Measurements from ENCODE around the gene PLCB4.

PLCB4 gene

DNA sequence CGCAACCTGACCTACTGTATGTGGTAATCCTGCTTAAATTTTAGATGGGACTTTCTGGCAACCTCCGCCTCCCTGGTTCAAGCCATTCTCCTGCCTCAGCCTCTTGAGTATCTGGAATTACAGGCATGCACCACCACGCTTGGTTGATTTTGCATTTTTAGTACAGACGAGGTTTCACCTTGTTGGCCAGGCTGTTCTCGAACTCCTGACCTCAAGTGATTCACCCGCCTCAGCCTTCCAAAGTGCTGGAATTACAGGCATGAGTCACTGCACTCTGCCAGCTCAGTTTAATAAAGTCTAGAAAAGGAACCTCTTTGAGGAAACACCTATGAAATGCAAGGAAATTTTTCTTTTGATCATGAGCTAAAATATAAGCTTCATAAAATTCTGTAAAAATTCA, 9.0 kb upstream of the PLCB4 start:
- in situ Hi-C loops (cut with HindIII; ENCODE audit: low sequenced_read_pairs) = no loop called here

DNA sequence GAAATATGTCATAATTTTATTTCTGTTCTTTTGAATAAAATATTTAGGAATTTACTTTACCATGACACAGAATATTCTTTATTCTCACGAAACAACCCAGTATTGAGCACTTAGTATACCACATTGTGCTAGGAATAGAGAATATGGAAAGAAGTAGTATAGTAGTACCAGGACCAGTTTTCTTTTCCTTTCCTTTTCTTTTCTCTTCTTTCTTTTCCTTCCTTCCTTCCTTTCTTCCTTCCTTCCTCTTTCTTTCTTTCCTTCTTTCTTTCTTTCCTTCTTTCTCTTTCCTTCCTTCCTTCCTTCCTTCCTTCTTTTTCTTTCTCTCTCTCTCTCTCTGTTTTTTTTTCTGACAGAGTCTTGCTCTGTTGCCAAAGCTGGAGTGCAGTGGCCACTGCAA, 7.5 kb upstream of the PLCB4 start:
- in situ Hi-C loops (cut with HindIII; ENCODE audit: low sequenced_read_pairs) = no loop called here

DNA sequence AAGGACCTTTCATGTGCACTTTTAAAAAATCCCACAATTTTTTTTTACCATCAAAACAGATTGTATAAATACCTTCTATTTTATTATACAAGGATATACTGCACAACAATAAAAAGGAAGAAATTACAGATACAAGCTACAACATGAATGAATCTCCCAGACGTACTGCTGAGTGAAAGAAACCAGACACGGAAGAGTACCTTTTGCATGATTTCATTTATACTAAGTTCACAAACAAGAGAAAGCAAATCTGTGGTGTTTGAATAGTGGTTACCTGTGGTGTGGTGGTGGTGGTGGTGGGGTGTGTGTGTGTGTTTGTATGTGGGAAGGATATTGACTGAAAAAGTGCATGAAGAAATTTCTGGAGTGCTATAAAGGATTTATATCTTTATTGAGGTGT, 6.8 kb upstream of the PLCB4 start:
- in situ Hi-C loops (cut with HindIII; ENCODE audit: low sequenced_read_pairs) = no loop called here

DNA sequence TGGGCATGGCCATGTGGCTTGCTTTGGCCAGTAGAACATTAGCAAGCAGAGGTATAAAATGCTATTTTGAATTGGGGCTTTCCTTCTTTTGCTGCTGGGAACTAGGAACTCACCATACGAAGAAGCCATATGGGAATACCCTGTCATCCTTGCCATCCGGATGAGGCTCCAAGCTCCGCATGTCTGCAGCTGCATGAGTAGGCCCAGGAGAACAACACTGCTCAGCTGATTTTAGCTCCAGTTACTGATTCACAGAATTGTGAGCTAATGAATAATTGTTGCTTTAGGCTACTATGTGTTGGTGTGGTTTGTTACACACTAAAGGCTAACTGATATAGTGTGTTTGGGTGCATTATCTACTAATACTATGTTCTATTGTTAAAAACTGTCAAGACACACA, 2.7 kb upstream of the PLCB4 start:
- in situ Hi-C loops (cut with HindIII; ENCODE audit: low sequenced_read_pairs) = no loop called here

DNA sequence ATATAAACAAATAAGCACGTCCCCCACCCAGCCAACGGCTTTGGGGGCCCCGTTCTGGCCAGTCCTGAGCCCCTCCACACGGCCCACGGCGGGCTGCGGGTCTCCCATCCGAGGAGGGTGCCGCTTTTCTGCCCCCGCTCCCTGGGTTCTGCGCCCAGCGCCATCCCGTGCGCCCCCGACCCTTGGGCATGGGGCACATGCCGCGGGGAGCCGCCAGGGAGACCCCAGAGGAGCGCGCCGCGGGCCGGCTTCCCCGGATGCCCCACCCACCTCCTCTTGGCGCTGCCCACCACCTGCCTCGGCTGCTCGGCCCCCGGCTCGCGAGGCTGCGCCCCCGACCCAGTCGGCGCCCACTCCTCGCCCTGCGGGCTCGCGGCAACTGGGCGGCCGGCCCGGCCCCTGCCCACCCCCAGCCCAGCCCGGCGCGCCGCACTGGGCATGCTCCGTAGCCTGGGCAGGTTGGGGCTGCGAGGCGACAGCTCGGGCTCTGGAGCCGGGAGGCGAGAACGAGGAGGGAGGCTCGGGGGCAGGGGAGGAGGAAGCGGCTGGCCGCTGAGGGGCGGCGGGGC, 570 bp upstream of the PLCB4 start:
- in situ Hi-C loops (cut with HindIII; ENCODE audit: low sequenced_read_pairs) = no loop called here

DNA sequence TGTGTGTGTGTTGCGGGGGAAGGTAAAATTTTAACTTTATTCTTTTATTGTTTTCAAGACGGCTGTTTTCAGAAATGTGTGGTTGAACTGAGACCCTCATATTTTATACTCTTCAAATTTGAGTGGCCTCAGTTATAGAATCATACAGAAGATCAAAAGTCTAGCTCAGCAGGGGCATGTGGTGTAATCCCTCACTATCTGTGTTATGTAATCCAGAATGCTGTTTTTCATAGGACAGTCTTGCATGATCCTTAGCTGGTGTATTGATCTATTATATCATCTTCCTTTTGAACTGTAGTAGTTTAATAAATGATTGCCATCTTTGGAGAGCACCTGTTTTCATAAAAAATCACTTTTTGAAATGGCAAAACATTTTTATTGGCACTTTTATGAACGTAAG, 1.4 kb downstream of the PLCB4 start:
- in situ Hi-C loops (cut with HindIII; ENCODE audit: low sequenced_read_pairs) = no loop called here

DNA sequence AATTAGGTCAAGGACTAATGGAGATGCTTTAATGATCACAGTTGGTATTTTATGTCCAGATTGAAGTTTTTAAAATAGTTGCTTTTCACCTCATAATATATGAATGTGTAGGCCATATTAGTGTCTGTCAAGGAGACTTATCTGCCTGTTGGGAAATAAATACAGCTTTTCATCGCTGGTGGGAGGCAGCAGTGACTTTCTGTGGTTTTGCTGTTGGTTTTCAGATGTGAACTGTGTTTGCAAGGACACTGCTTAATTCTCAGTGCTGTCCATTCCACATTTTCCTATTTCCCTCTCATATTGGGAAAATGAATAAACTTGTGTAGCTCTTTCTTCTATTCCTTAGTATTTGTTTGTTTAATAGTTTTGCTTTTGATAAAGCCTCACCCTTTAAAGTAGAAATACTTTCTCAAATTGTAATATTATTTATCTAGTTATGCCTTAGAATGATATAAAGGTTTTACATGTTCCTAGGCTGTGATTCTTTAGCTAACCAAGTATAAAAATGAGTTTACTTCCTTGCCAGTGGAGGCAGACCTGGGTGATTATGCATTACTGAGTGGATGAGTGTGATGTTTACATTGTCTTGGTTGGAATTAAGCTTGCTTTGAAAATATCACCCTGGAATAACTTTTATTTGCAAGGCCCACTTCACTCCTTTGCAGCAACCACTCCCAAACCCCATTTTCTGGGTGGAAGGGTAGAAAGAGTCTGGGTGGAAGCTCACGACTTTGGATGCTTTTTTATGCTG, 3.3 kb downstream of the PLCB4 start:
- in situ Hi-C loops (cut with HindIII; ENCODE audit: low sequenced_read_pairs) = no loop called here

DNA sequence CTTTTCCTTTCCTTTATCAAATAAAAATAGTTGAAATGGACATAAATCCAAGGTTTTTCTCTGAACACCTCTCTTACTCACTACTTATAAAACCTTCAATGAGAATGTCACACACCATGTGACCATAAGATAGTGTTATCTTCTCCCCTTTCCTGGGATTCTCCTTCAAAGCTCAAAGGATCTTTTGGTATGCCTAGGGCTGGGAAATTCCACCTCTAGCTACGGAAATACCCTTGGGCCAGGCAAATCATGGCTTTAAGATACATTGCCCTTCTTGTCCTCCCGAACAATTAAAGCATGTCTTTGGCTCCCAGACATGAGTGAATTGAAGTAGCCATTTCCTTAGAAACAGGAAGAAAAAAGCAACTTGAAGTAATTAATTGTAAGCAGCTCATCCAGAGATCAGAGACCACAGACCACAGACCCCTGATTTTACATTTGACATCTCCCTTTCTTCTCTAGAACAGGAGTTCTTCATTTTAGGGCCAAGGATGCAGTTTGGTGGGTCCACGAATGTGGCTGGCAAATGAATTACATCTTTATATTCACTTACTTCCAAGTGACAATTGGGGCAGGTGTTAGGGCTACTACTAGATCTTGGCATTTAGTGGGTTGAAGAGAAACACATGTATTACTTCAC, 4.1 kb downstream of the PLCB4 start:
- in situ Hi-C loops (cut with HindIII; ENCODE audit: low sequenced_read_pairs) = no loop called here

DNA sequence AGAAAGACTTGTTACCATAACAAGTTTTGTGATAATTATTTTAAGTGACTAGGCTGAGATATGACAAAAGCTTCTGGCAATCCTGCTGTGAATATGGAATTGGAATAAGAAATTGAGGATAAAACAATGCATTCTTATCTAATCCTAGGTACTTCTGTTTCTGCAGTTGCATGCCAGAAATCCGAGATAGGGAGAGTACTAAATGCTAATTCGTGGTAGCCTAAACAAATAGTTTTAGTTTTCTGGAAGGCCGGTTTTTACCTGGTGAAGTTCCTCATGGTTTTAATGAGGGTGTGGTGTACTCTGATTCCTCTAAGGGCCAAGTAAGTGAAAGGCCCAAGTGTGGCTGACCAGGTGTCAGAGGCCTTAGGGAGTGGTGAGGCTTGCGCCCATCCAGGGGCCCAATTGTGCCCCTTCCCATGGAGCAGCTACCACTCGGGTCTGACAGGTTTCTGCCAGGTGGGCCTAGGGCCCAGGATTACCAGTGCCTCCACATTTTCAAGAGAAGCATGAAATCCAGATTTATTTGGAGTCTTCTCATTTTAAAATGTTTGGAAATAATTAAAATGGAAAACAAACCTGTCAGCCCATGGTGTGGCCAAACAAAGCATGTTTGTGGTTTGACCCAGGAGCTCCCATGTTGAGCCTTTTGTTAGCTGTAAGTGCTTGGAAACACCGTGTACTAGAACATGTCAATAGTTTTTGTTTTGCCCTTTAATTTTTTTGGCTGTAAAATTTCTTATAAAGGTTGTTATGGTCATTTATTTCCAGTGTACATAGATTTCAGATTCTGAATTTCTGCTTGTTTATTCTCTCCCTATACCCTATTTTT, 6.6 kb downstream of the PLCB4 start:
- in situ Hi-C loops (cut with HindIII; ENCODE audit: low sequenced_read_pairs) = no loop called here

DNA sequence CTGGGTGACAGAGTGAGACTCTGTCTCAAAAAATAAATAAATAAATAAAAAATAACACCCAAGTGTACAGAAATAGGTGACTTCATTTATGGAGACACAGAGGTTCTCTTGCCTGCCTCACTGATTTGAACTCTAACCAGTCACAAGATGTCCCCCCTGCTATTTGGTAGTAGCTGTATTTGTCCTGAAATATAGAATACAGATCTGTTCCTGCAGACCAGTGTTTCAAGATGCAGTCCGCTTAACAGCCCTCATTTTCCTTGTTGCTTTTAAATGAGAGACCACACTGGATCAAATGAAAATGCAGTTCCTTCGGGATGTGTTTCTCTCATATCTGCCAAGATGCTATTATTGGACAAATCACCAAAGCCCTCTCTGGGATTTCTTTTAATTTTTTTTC, 7.6 kb downstream of the PLCB4 start:
- in situ Hi-C loops (cut with HindIII; ENCODE audit: low sequenced_read_pairs) = no loop called here

DNA sequence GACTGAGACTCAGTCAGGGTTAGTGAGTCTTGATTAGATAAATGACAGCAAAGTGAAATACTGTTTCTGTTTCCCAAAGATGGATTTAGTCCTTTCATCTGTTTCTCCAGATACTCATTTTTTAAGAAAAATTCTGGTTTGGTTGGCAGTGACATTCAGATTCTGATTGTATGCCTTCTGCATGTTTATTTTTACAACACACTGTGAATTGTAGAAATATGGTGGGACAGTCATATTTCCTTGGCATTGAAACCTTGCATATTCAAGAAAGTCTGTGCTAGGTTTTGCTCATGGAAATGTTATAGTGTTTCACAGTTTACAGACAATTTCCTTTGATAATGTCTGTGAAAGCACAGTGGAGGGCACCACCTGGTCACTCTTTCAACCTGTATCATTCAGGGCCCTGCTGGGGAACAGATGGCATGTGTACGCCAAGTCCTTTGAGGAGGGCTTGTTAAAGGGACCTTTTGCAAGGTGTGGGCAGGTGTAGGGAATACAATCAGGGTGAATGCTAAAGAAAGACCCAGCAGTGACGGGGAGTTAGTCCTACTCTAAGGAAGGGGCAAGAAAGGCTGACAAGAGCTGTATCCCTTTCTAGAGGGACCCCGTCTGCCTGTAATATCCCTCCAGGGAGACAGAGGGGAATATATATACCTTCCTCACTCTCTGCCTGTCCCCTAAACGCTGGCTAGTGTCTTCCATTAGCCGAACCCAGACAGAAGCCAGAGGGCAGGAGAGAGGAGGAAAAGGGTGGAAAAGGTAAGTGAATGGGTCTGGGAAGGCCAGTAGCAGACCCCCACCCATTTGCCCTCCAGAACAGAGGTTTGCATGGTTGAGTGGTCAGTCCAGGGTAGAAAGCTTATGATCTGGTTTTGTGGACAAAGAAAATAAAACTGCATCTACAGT, 10.2 kb downstream of the PLCB4 start:
- in situ Hi-C loops (cut with HindIII; ENCODE audit: low sequenced_read_pairs) = no loop called here

DNA sequence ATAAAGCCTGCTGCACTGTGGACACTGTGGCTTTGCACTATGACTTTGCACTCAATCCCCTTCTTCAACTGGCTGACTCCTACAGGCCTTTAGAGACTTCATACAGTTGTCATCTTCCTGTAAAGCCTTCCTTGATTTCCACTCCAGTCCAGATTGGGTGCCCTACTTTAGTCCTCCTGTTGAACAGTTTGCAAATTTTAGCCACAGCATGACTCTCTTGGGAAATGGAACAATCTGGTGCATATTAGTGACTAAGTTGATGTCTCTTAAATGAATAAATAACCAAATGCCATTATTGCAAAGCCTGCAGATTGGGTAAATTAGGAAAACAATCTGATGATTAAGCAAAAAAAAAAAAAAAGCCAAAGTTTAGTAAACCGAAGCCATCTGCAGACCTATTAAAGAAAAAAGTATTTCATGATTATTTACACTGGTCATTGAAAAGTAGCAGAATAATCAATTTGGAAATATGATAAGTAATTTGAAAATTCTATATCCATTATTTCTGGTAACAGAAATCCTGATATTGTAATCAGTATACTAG, 12.6 kb downstream of the PLCB4 start:
- in situ Hi-C loops (cut with HindIII; ENCODE audit: low sequenced_read_pairs) = no loop called here

DNA sequence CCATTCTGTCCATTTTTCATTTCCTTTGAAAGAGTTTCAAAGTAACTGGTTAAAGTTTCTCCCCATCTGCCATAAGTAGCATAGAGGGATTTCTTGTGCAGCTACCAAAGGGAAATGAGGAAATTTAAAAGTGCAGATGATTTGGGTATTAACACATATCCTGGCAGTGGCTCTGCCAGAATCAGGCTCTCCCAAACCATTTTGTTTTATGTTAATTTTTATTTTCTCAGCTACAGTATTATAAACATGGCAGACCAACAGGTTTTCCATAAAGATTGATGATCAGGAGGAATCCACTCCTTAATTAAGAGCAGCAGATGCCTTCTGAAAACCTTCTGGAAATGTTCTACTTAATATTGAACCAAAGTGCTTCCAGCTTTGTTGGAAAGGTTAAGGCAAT, 13.9 kb downstream of the PLCB4 start:
- in situ Hi-C loops (cut with HindIII; ENCODE audit: low sequenced_read_pairs) = no loop called here

DNA sequence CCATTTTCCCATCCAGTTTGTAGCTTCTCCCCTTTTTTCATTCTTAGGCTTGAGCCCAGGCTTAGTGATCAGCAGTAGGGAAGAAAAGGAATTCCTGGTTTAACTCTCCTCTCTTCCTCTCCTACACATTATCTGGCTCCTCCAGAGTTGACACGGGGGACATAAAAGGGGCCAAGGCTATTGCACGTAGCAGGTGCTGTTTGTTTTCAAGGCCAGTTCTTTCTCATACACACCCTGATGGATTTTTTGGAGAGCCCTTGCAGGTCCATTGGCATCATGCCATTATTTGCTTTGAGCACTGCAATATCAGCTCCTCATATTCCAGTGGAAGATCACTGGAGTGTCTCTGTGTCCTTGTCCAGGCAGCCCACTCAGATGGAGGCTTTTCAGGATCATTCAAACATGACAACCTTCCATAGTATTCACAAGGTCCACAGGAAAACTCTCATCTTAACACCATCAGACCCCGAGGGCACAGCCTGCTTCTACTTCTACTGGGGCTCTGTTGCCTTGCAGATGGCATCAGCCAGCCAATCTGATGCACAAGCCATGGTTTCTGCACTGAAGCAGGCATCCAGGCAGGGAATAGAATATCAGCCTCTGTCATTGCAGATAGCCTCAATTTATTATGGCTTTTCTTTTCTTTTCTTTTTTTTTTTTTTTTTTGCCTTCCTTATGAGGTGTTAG, 18.8 kb downstream of the PLCB4 start:
- in situ Hi-C loops (cut with HindIII; ENCODE audit: low sequenced_read_pairs) = no loop called here

DNA sequence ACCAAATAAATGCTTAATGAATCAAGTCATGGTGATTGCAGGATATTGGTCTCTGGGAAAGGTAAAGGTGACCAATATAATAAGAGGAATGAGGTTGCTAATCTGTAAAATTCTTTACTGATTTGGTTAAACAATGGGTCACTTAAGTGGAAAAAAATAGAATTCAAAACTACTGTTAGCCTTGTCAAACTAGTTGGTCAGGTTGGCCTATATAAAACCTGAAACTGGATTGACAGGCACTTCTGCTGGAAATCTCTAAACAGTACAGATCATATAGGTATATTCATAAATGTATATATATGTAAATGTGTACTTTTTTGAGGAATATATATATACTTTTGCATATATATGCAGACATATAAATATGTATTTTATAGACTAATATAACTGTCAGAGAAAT, 19.7 kb downstream of the PLCB4 start:
- in situ Hi-C loops (cut with HindIII; ENCODE audit: low sequenced_read_pairs) = no loop called here

DNA sequence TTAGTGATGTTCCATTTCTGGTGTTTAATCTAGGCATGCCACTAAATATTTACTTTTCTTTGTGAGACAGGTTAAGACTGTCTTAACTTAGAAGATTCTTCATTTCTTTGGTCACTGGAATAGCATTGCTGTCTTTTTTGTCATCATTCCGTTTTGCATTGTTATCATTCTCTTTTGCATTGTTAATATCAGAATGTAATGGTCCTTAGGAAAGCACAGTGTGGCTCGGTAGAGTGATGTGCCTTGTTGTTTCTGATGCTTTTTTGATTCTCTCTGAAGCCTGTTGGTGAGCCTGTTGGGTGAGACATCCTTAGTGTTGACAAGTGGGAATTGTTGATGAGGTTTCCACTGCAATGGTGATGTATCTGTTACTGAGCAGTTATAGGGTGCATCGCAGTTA, 23.2 kb downstream of the PLCB4 start:
- in situ Hi-C loops (cut with HindIII; ENCODE audit: low sequenced_read_pairs) = no loop called here

DNA sequence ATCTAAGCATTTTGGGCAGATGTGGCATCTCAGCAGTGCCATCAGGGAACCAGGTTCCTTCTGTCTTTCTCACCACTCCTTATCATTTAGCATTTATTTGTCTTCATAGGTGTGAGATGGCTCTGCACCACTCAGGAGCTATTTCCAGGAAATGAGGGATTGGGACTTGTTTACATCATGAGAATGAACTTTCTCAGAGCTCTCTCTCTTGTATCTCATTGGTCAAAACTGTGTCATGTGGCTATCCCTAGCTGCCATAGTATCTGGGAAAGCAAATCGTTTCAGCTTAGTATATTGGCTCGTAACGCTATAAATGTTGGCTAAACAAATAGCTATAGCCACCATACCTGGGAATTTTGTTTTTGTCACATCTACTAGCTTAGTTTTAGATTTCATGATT, 23.8 kb downstream of the PLCB4 start:
- in situ Hi-C loops (cut with HindIII; ENCODE audit: low sequenced_read_pairs) = no loop called here

DNA sequence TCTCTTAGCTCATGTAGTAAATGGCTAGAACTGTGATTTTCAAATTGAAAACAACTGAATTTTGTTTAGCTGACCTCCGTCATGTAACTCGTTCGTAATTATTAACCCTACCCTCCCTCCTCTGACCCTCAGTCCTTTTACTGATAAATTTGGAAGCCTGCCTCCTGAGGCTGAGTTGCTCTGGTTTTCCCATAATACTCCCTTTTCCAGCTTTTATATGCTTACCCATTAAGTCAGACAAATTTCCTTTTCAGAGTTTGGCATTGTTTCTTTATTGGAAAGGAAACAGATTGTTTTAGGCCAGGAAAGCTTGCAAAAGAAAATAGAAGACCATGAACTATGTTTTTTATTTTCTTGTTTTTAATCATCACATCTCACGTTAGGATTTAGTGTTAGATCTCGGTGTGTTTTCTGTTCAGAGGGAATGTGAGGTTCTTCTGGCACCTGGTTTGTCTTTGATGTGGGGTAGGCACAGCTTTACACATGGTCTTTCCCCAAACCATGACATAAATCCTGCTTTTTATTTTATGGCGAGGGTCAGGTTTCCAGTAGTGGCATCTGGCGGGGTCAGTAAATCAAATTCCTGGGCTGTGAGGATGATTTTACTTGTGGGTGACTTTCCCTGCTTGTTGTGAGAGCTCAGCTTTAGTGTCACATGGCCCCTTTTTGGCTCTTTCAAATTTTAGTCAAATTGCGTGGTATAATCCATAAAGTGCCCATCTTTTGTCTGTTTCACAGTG, 24.5 kb downstream of the PLCB4 start:
- in situ Hi-C loops (cut with HindIII; ENCODE audit: low sequenced_read_pairs) = no loop called here

DNA sequence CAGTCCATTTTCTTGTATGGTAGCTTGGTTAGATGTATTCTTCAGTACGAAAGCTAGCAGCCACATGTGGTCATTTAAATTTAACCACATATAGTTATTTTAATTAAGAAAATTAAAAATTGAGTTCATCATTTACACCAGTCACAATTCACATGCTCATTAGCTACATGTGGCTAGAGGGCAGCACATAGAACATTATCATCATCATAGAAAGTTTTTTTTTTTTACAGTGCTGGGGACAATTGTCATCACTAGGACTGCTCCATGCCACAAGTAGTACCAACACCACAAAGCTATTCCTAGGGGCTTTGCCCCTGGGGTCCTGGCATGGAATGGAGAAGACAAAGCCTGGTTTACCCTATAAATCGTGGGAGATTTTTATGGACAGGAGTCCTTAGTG, 30.5 kb downstream of the PLCB4 start:
- in situ Hi-C loops (cut with HindIII; ENCODE audit: low sequenced_read_pairs) = no loop called here

Measured in DLD1 (cell line).